GM19240 (cell line): ENCODE data around the gene NXN.
A peak's percentile ranks its signal among the peaks of the same experiment; 100 is the strongest.
"Not testable (repeated sequence)": the region's sequence is repeated elsewhere in the genome, so short reads cannot be mapped to it uniquely, and the experiment has no call there.

Experiments used
- DNase-seq: peaks from one replicate; pipeline ENCODE4 v3.0.0; 2011; ENCODE audit warnings: low spot score; ENCODE audit not compliant: insufficient read length

Gene NXN

GRCh38 chr17:1006054-1006453 is 26.5 kb upstream of the NXN start:
- no peak for DNase-seq

- no peak for DNase-seq
Measured at GRCh38 chr17:1005361-1005946, 25.9 kb upstream of the NXN start.

GRCh38 chr17:1004769-1005295 is 25.3 kb upstream of the NXN start:
- no peak for DNase-seq

GRCh38 chr17:1003972-1004768 is 24.6 kb upstream of the NXN start:
- DNase-seq: no peak

GRCh38 chr17:1003633-1003971 is 24.0 kb upstream of the NXN start:
- no peak for DNase-seq

- DNase-seq: no peak
Measured at GRCh38 chr17:1002771-1003555, 23.4 kb upstream of the NXN start.

- no peak for DNase-seq
Measured at GRCh38 chr17:1002412-1002753, 22.8 kb upstream of the NXN start.

GRCh38 chr17:1001640-1002411 is 22.2 kb upstream of the NXN start:
- no peak for DNase-seq

GRCh38 chr17:1000597-1001461 is 21.3 kb upstream of the NXN start:
- DNase-seq: no peak

GRCh38 chr17:998111-998510 is 18.5 kb upstream of the NXN start:
- no peak for DNase-seq

- peak; percentile 98 for DNase-seq
Measured at GRCh38 chr17:996554-997344, 17.2 kb upstream of the NXN start, which contains the start of gene TIMM22. TIMM22 (plus strand) TSS chr17:997129; CDS start chr17:997143, 14 bp downstream.

GRCh38 chr17:995324-995723 is 15.7 kb upstream of the NXN start:
- not testable (repeated sequence) for DNase-seq

GRCh38 chr17:992933-993332 is 13.4 kb upstream of the NXN start:
- no peak for DNase-seq

- no peak for DNase-seq
Measured at GRCh38 chr17:988561-988960, 9.0 kb upstream of the NXN start.

GRCh38 chr17:987931-988330 is 8.4 kb upstream of the NXN start:
- no peak for DNase-seq

- DNase-seq: no peak
Measured at GRCh38 chr17:986322-986929, 6.8 kb upstream of the NXN start.

- DNase-seq: no peak
Measured at GRCh38 chr17:983921-984320, 4.3 kb upstream of the NXN start.

GRCh38 chr17:981292-981658 is 1.7 kb upstream of the NXN start:
- no peak for DNase-seq
